Rectal smooth muscle tissue (tissue), 1 donor: Measurements from ENCODE around the gene CTDP1.

Experiments used
- H3K27ac ChIP-seq: one replicate; pipeline ENCODE4 v1.7.0; 2013; ENCODE audit warnings: low read depth, low read length, inconsistent platforms
- H3K27me3 ChIP-seq: one replicate; pipeline ENCODE4 v1.7.0; 2013; ENCODE audit warnings: low read length; ENCODE audit not compliant: control insufficient read depth, insufficient read depth
- H3K36me3 ChIP-seq: one replicate; pipeline ENCODE4 v1.7.0; 2013; ENCODE audit warnings: low read length; ENCODE audit not compliant: control insufficient read depth, insufficient read depth
- H3K4me1 ChIP-seq: one replicate; pipeline ENCODE4 v1.7.0; 2013; ENCODE audit warnings: low read length; ENCODE audit not compliant: control insufficient read depth, insufficient read depth
- H3K4me3 ChIP-seq: one replicate; pipeline ENCODE4 v1.7.0; 2013; ENCODE audit warnings: low read length
- H3K9ac ChIP-seq: one replicate; pipeline ENCODE4 v1.7.0; 2013; ENCODE audit warnings: low read length

The CTDP1 gene

DNA sequence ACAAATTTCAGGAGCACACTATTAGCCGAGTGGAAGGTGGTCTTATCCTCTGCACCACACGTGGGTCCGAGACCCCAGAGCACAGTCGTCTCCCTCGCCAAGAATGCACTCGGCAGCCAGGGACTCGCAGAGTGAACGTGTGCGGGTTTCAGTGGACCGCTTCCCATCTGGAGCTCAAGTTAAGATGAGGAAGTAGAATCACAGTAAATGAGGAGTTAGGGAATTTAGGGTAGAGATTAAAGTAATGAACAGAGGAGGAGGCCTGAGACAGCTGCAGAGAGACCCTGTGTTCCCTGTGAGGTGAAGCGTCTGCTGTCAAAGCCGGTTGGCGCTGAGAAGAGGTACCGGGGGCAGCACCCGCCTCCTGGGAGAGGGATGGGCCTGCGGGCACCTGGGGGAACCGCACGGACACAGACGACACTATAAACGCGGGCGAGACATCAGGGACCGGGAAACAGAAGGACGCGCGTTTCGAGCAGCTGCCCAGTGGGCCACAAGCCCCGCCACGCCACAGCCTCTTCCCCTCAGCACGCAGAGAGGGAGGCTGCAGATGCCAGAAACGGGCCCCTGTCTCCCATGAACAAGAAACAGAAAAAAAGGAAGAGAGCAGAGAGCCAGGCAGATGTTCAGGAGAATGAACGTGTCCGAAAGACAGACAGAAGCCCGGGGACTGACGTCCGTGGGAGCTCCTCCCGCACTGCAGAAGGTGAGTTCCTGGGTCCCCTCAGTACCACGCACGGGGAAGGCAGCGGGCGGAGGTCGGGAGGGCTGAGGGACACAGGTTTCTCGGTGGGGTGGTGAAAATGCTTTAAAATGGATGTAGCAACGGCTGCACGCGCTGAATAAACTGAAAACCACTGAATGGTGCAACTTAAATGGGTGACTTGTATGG lies 112.7 kb downstream of the CTDP1 start:
- H3K9ac ChIP-seq: no peak overlapping the region
- peaks cover 19% of the 10 kb centered on the region for H3K27me3 ChIP-seq
- no peak overlapping the region for H3K27ac ChIP-seq
- H3K36me3 ChIP-seq: no peaks in the 10 kb centered on the region
- H3K4me3 ChIP-seq: no peak overlapping the region
- no peaks in the 10 kb centered on the region for H3K4me1 ChIP-seq

DNA sequence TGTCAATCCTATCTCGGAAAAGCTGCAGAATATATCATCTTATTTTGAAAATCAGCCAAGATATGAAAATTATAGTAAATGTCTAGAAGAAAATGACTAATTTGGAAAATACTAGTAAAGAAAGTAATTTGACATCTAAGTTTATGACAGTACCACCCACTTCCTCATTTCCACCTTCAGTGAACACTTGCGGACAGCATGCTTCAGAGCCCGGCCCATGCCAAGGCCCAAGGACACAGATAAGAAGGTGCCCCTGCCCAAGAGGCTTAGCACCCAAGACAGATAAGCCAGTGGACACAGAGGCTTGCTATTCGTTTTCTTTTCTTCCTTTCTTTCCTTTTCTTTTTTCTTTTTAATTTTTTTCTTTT lies 113.4 kb downstream of the CTDP1 start:
- Histone ChIP-seq H3K9ac (no peak overlapping the region), H3K27ac (no peak overlapping the region), H3K27me3 (peaks cover 21% of the 10 kb centered on the region), H3K4me1 (no peaks in the 10 kb centered on the region), H3K4me3 (no peak overlapping the region), H3K36me3 (no peaks in the 10 kb centered on the region)

- Histone ChIP-seq H3K4me1 (no peaks in the 10 kb centered on the region), H3K36me3 (no peaks in the 10 kb centered on the region), H3K4me3 (no peak overlapping the region), H3K9ac (no peak overlapping the region), H3K27ac (no peak overlapping the region), H3K27me3 (peaks cover 22% of the 10 kb centered on the region)
Observed at GRCh38 chr18:79794846-79795245, 115.2 kb downstream of the CTDP1 start.

GRCh38 chr18:79795446-79795845 lies 115.8 kb downstream of the CTDP1 start:
- H3K9ac ChIP-seq: no peak overlapping the region
- no peaks in the 10 kb centered on the region for H3K4me1 ChIP-seq
- H3K27me3 ChIP-seq: peaks cover 22% of the 10 kb centered on the region
- no peak overlapping the region for H3K27ac ChIP-seq
- no peaks in the 10 kb centered on the region for H3K36me3 ChIP-seq
- no peak overlapping the region for H3K4me3 ChIP-seq

- Histone ChIP-seq H3K36me3 (no peaks in the 10 kb centered on the region), H3K4me1 (no peaks in the 10 kb centered on the region), H3K27ac (no peak overlapping the region), H3K27me3 (peaks cover 22% of the 10 kb centered on the region), H3K9ac (no peak overlapping the region), H3K4me3 (no peak overlapping the region)
Observed at GRCh38 chr18:79796016-79796415, 116.4 kb downstream of the CTDP1 start.

DNA sequence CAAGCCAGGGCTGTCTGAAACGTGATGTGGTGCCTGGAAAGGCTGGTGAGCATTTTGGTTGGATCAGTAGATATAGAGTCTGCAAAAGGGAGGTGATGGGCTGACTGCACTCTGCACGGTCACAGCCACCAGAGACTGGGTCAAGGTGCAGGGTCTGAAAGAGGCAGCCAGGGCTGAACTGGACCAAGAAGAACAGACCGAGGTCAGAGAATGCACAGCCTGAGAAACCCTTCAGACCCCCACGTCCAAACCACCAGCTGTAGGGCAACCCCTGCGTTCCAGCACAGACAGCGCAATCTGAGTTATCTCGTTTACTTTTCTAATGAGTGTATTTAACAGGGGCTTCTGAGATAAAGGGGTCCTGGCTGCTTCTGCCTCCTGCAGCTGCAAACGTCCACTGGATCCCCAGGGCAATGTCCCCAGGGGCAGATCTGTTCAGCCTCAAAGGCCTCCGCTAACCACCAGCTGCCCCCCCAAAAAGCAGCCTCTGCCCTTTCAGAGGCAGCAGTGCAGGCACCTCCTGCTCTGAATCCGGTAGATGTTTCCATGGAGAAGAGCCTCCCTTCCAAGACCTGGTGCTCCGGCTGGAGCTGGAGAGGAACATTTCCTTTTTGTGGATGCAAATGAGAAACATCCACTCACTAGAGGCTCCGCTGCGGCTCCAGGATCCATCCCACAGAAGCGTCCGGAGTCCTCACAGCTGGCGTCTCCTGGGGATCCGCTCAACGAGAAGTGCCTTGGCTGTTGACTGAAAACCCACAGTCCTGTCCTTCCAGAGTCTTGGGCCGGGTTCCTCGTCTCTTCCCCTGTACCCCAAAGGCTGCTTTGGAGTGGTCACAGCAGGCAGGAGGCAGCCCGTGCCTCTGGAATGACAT lies 117.2 kb downstream of the CTDP1 start:
- Histone ChIP-seq H3K4me1 (no peaks in the 10 kb centered on the region), H3K27ac (no peak overlapping the region), H3K9ac (no peak overlapping the region), H3K4me3 (no peak overlapping the region), H3K27me3 (peaks cover 22% of the 10 kb centered on the region), H3K36me3 (no peaks in the 10 kb centered on the region)

GRCh38 chr18:79797518-79798345 lies 118.1 kb downstream of the CTDP1 start, which contains the start of gene KCNG2:
TSS of gene KCNG2 (plus strand) at chr18:79797938. CDS start at chr18:79863668, 65,730 bp downstream.
- peak within 1 kb of the TSS; percentile 32 for H3K4me3 ChIP-seq
- H3K9ac ChIP-seq: no peak within 1 kb of the TSS
- peaks cover 22% of the 10 kb centered on the region for H3K27me3 ChIP-seq
- no peaks in the 10 kb centered on the region for H3K36me3 ChIP-seq
- H3K4me1 ChIP-seq: no peaks in the 10 kb centered on the region
- no peak within 1 kb of the TSS for H3K27ac ChIP-seq

- H3K27me3 ChIP-seq: peaks cover 22% of the 10 kb centered on the region
- H3K36me3 ChIP-seq: no peaks in the 10 kb centered on the region
- H3K27ac ChIP-seq: no peak overlapping the region
- H3K9ac ChIP-seq: no peak overlapping the region
- H3K4me1 ChIP-seq: no peaks in the 10 kb centered on the region
- H3K4me3 ChIP-seq: peak overlapping the region; percentile 32
Observed at GRCh38 chr18:79798346-79798998, 118.9 kb downstream of the CTDP1 start.

DNA sequence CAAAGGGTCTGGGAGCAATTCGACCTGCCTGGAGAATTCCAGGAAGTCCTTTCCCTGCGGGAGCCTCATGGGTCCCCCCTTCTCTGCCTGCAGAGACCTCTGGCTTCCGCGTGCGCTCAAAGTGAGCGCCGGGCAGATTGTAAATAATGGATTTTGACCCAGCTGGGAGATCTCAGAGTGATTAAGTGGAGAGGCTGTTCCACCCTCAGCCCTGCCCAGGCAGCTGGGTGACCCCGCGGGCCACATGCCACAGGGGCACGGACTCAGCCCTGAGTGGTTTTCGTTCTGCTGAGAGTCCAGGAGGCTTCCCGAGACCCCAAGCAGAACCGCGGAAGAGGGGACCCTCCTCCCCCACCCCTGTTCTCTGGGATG lies 119.4 kb downstream of the CTDP1 start:
- Histone ChIP-seq H3K27ac (no peak overlapping the region), H3K9ac (no peak overlapping the region), H3K4me3 (peak overlapping the region; percentile 32), H3K36me3 (no peaks in the 10 kb centered on the region), H3K27me3 (peaks cover 22% of the 10 kb centered on the region), H3K4me1 (no peaks in the 10 kb centered on the region)

GRCh38 chr18:79799619-79800370 lies 120.2 kb downstream of the CTDP1 start:
- H3K27me3 ChIP-seq: peaks cover 22% of the 10 kb centered on the region
- no peak overlapping the region for H3K4me3 ChIP-seq
- H3K36me3 ChIP-seq: no peaks in the 10 kb centered on the region
- H3K9ac ChIP-seq: no peak overlapping the region
- no peak overlapping the region for H3K27ac ChIP-seq
- no peaks in the 10 kb centered on the region for H3K4me1 ChIP-seq
